ENCODE results near the gene SYT2. TPM values are rescaled to one million over a fixed set of nuclear protein-coding genes. Genes with fewer than 3 reads are reported as not detected.

The SYT2 gene
- total and polyA plus RNA-seq, 2 donors from 2014 or later: 0.15 to 0.19 TPM

DNA sequence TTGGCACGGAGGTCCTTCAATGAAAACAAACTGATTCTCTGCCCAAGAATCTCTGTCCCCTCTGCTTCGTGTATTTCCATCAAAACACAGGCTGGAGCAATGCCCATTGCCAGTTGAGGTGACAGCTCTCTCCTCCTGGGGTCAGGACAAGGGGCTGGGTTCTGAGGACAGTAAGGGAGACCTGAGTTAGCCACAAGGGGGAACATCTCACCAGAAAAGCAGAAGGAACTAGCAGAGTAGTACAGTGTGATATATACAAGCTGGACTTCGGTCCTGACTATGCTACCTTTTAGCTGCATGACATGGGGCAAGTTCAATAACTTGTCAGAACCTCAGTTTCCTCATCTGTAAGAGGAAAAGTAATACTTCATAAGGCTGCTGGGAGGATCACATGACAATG lies 50.3 kb downstream of the SYT2 start:
- DNase-seq: no peak
- Histone ChIP-seq H3K27ac (ENCODE audit: low read depth in 2 of 2, low read length in 2 of 2) (no peak overlapping the region), H3K9ac (ENCODE audit: low read length in 3 of 3) (no peak overlapping the region), H3K36me3 (ENCODE audit: control insufficient read depth in 2 of 3, insufficient read depth in 3 of 3, low read length in 3 of 3) (no peaks in the 10 kb centered on the region), H3K27me3 (ENCODE audit: control insufficient read depth, insufficient read depth, low read length) (no peaks in the 10 kb centered on the region), H3K9me3 (ENCODE audit: control insufficient read depth in 2 of 3, insufficient read depth in 1 of 3, low read length in 3 of 3) (no peaks in the 10 kb centered on the region), H3K4me3 (ENCODE audit: low read length in 3 of 3) (no peak overlapping the region), H3K4me1 (ENCODE audit: control insufficient read depth in 2 of 3, insufficient read depth in 2 of 3, low read depth in 1 of 3, low read length in 3 of 3) (no peaks in the 10 kb centered on the region)
- no peak for FAIRE-seq
- TF ChIP-seq, protein P1, sequence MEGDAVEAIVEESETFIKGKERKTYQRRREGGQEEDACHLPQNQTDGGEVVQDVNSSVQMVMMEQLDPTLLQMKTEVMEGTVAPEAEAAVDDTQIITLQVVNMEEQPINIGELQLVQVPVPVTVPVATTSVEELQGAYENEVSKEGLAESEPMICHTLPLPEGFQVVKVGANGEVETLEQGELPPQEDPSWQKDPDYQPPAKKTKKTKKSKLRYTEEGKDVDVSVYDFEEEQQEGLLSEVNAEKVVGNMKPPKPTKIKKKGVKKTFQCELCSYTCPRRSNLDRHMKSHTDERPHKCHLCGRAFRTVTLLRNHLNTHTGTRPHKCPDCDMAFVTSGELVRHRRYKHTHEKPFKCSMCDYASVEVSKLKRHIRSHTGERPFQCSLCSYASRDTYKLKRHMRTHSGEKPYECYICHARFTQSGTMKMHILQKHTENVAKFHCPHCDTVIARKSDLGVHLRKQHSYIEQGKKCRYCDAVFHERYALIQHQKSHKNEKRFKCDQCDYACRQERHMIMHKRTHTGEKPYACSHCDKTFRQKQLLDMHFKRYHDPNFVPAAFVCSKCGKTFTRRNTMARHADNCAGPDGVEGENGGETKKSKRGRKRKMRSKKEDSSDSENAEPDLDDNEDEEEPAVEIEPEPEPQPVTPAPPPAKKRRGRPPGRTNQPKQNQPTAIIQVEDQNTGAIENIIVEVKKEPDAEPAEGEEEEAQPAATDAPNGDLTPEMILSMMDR (IDR thresholded peaks at IDR 0.05; ENCODE audit: borderline replicate concordance, extremely low read depth, insufficient read depth): no peak
- intact Hi-C loops (cut with DNase I): no loop called here

DNA sequence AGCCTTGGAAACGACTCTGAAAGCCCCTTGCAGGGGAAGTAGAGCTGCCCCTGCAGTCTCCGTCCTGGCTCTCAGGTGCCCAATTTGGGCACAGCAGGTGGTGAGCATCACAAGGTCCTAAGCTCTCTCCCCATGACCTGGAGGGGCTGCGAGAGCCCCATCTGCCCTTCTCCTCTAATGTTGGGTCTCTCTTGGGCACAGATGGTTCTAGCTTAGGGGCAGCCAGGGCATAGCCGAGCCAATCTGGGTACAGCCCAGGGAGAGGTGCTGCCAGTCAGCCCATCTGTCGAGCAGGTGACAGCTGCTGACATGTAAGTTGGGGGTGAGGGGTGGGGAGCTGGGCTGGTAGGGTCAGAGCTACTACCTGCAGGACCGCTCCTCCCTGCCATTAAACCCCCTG lies 50.7 kb downstream of the SYT2 start:
- TF ChIP-seq, protein P1 (IDR thresholded peaks at IDR 0.05; ENCODE audit: borderline replicate concordance, extremely low read depth, insufficient read depth): no peak
- H3K9me3 ChIP-seq (ENCODE audit: control insufficient read depth in 2 of 3, insufficient read depth in 1 of 3, low read length in 3 of 3): no peaks in the 10 kb centered on the region
- no peak overlapping the region for H3K9ac ChIP-seq (ENCODE audit: low read length in 3 of 3)
- intact Hi-C loops (cut with DNase I): no loop called here
- no peaks in the 10 kb centered on the region for H3K27me3 ChIP-seq (ENCODE audit: control insufficient read depth, insufficient read depth, low read length)
- no peak overlapping the region for H3K4me3 ChIP-seq (ENCODE audit: low read length in 3 of 3)
- no peaks in the 10 kb centered on the region for H3K4me1 ChIP-seq (ENCODE audit: control insufficient read depth in 2 of 3, insufficient read depth in 2 of 3, low read depth in 1 of 3, low read length in 3 of 3)
- no peak overlapping the region for H3K27ac ChIP-seq (ENCODE audit: low read depth in 2 of 2, low read length in 2 of 2)
- FAIRE-seq: no peak
- no peaks in the 10 kb centered on the region for H3K36me3 ChIP-seq (ENCODE audit: control insufficient read depth in 2 of 3, insufficient read depth in 3 of 3, low read length in 3 of 3)
- no peak for DNase-seq

DNA sequence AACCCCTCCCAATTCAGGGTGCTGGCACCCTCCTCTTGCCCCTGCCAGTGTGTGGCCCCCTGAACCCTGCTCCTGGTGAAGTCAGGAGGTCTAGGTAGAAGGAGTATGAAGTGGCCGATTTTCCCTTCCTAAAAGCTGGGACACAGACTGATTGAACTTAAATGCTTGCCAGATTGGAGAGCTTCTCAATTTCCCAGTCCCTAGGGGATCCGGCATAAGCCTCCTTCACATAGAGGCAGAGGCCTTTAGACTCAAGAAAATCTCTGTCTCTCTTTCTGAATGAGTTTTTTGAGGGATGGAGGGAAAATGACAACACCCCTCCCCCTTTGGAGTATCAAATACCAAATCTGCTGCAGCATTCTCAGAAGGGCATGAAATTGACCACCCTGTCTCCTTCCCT lies 51.5 kb downstream of the SYT2 start:
- TF ChIP-seq, protein P1 (IDR thresholded peaks at IDR 0.05; ENCODE audit: borderline replicate concordance, extremely low read depth, insufficient read depth): no peak
- no peaks in the 10 kb centered on the region for H3K36me3 ChIP-seq (ENCODE audit: control insufficient read depth in 2 of 3, insufficient read depth in 3 of 3, low read length in 3 of 3)
- DNase-seq: no peak
- no peaks in the 10 kb centered on the region for H3K27me3 ChIP-seq (ENCODE audit: control insufficient read depth, insufficient read depth, low read length)
- no peaks in the 10 kb centered on the region for H3K4me1 ChIP-seq (ENCODE audit: control insufficient read depth in 2 of 3, insufficient read depth in 2 of 3, low read depth in 1 of 3, low read length in 3 of 3)
- H3K9me3 ChIP-seq (ENCODE audit: control insufficient read depth in 2 of 3, insufficient read depth in 1 of 3, low read length in 3 of 3): no peaks in the 10 kb centered on the region
- no peak overlapping the region for H3K9ac ChIP-seq (ENCODE audit: low read length in 3 of 3)
- no peak for FAIRE-seq
- H3K4me3 ChIP-seq (ENCODE audit: low read length in 3 of 3): no peak overlapping the region
- intact Hi-C loops (cut with DNase I): no loop called here
- no peak overlapping the region for H3K27ac ChIP-seq (ENCODE audit: low read depth in 2 of 2, low read length in 2 of 2)

DNA sequence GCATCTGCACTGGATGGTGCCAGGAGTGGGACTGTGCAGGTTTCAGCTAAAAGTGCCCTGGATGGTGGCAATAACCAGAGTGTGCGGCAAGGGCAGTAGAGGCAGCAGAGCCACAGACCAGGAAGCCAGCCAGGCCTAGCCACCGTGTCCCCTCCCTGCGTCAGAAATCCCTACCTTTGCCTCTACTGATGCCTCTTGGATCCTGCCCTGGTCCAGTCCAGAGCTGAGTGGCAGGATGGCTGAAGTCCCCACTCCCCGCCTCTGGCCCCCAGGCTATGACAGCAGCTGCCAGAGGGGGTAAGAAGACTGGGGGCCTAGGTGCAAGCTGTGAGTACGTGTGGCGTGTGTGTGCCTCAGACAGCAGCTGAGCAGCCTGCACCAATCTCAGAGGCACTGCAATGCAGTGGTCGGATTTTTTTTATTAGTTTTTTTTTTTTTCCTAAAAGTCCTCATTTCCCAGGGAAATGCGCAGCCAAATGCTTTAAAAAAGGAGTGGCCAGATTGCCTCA lies 51.9 kb downstream of the SYT2 start:
- no peaks in the 10 kb centered on the region for H3K9me3 ChIP-seq (ENCODE audit: control insufficient read depth in 2 of 3, insufficient read depth in 1 of 3, low read length in 3 of 3)
- no peaks in the 10 kb centered on the region for H3K27me3 ChIP-seq (ENCODE audit: control insufficient read depth, insufficient read depth, low read length)
- FAIRE-seq: no peak
- H3K4me3 ChIP-seq (ENCODE audit: low read length in 3 of 3): no peak overlapping the region
- TF ChIP-seq, protein P1 (IDR thresholded peaks at IDR 0.05; ENCODE audit: borderline replicate concordance, extremely low read depth, insufficient read depth): no peak
- no peak overlapping the region for H3K9ac ChIP-seq (ENCODE audit: low read length in 3 of 3)
- no peaks in the 10 kb centered on the region for H3K4me1 ChIP-seq (ENCODE audit: control insufficient read depth in 2 of 3, insufficient read depth in 2 of 3, low read depth in 1 of 3, low read length in 3 of 3)
- DNase-seq: no peak
- no peak overlapping the region for H3K27ac ChIP-seq (ENCODE audit: low read depth in 2 of 2, low read length in 2 of 2)
- no peaks in the 10 kb centered on the region for H3K36me3 ChIP-seq (ENCODE audit: control insufficient read depth in 2 of 3, insufficient read depth in 3 of 3, low read length in 3 of 3)
- intact Hi-C loops (cut with DNase I): no loop called here
